Epithelial cell of proximal tubule (primary cell): ENCODE data around the gene LRRC28. TPM values are rescaled to one million over a fixed set of nuclear protein-coding genes. Genes with fewer than 3 reads are reported as not detected.

Experiments used
- DNase-seq: peaks from one replicate; pipeline ENCODE4 v3.0.0-alpha.2; 2011; ENCODE audit warnings: low read depth
- H3K4me3 ChIP-seq: 2 replicates; pipeline ENCODE4 v1.5.1; 2011; ENCODE audit warnings: low read depth, mild to moderate bottlenecking, low read length
- CTCF ChIP-seq: conservative IDR thresholded peaks from 2 replicates; pipeline ENCODE4 v1.5.1; 2012; ENCODE audit warnings: low read depth, mild to moderate bottlenecking, low read length
- total RNA-seq: library from RNA; depleted of rRNA; stranded (reverse); fragments of >200 nt; gene quantifications from 2 replicates; pipeline ENCODE4 v1.2.3, GENCODE V29; 2015

LRRC28 gene
- total RNA-seq, 1 donor from 2014 or later = 15.0 TPM

- TF ChIP-seq CTCF = no peak
- DNase-seq = no peak
- H3K4me3 ChIP-seq = no peak overlapping the region
Measured at GRCh38 chr15:99310745-99311144, 59.5 kb downstream of the LRRC28 start.

GRCh38 chr15:99312228-99312627 lies 60.9 kb downstream of the LRRC28 start:
- no peak for TF ChIP-seq CTCF
- no peak for DNase-seq
- no peak overlapping the region for H3K4me3 ChIP-seq

GRCh38 chr15:99312794-99313193 lies 61.5 kb downstream of the LRRC28 start:
- no peak for TF ChIP-seq CTCF
- H3K4me3 ChIP-seq = no peak overlapping the region
- DNase-seq = no peak

- no peak overlapping the region for H3K4me3 ChIP-seq
- no peak for TF ChIP-seq CTCF
- DNase-seq = no peak
Measured at GRCh38 chr15:99315636-99316035, 64.4 kb downstream of the LRRC28 start.

GRCh38 chr15:99320374-99321215 lies 69.3 kb downstream of the LRRC28 start:
- H3K4me3 ChIP-seq = no peak overlapping the region
- TF ChIP-seq CTCF = no peak
- no peak for DNase-seq

- DNase-seq = no peak
- no peak for TF ChIP-seq CTCF
- no peak overlapping the region for H3K4me3 ChIP-seq
Measured at GRCh38 chr15:99321468-99321867, 70.2 kb downstream of the LRRC28 start.
